HG02623 (cell line): Measurements from ENCODE around the gene PGAP6.
"Not testable (repeated sequence)": the region's sequence is repeated elsewhere in the genome, so short reads cannot be mapped to it uniquely, and the experiment has no call there.

Source experiments
- ATAC-seq: cut with Tn5 transposase; IDR thresholded peaks from one replicate; pipeline ENCODE4 v1.9.1; 2021; ENCODE audit warnings: moderate library complexity; ENCODE audit not compliant: unreplicated experiment

Gene PGAP6, protein sequence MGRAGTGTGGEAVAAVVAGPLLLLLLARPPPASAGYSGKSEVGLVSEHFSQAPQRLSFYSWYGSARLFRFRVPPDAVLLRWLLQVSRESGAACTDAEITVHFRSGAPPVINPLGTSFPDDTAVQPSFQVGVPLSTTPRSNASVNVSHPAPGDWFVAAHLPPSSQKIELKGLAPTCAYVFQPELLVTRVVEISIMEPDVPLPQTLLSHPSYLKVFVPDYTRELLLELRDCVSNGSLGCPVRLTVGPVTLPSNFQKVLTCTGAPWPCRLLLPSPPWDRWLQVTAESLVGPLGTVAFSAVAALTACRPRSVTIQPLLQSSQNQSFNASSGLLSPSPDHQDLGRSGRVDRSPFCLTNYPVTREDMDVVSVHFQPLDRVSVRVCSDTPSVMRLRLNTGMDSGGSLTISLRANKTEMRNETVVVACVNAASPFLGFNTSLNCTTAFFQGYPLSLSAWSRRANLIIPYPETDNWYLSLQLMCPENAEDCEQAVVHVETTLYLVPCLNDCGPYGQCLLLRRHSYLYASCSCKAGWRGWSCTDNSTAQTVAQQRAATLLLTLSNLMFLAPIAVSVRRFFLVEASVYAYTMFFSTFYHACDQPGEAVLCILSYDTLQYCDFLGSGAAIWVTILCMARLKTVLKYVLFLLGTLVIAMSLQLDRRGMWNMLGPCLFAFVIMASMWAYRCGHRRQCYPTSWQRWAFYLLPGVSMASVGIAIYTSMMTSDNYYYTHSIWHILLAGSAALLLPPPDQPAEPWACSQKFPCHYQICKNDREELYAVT

GRCh38 chr16:381789-382717 is at the start of gene PGAP6:
Gene PGAP6, minus strand, starts transcription at chr16:381978. Its CDS starts 157 bp downstream, at chr16:381821.
- peak; percentile 53 for ATAC-seq

DNA sequence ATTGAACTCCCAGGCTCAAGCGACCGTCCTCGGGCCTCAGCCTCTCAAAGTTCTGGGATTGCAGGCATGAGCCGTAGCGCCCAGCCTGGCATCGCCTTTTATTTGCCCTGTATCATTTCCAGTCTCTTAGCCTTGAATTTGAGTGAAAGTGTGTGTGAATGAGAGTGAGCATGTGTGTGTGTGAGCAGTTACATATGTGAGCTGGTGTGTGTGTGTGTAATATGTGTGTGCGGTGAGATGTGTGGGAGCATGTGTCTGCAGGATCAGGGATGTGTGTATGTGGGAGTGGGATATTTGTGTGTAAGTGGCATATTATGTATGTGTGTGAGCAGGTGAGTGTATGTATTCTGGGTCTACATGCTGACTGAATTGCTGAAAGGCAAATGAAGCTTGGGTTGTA is 49.1 kb upstream of the PGAP6 start:
- ATAC-seq: no peak

DNA sequence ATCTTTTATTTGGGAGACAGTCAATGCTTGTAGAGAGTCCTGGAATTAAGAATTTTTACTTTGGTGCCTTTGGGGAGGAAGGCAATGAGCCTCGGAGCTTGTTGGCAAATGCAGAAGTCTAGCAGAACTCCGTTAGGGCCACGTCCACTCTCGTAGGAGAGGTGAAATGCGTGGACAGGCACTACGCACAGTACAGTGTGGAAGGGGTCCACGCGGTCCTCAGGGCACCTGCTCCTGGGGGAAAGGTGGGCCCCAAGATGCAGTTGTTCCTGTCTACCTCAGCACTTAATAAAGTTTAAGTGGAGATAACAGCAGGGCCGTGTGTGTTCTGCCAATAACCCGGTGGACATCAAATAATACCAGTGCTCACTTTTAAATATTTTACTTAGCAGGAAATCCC is 45.5 kb upstream of the PGAP6 start:
- ATAC-seq: no peak

DNA sequence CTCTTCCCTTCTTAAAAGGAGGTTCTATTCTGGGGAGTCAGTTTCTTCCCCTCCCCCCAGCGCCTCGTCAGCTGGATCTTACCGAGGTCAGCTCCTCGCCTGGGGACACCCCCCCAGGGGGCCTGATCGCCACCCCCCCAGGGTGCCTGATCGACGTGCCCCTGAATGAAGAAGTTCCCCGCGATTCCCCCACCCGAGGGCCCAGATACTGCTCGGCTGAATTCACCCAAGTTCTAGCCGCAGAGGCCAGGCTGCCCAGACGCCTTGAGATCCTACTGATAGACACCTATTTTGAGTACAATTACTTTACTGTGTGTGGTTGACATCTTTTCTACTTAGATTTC is 45.1 kb upstream of the PGAP6 start:
- ATAC-seq: no peak

DNA sequence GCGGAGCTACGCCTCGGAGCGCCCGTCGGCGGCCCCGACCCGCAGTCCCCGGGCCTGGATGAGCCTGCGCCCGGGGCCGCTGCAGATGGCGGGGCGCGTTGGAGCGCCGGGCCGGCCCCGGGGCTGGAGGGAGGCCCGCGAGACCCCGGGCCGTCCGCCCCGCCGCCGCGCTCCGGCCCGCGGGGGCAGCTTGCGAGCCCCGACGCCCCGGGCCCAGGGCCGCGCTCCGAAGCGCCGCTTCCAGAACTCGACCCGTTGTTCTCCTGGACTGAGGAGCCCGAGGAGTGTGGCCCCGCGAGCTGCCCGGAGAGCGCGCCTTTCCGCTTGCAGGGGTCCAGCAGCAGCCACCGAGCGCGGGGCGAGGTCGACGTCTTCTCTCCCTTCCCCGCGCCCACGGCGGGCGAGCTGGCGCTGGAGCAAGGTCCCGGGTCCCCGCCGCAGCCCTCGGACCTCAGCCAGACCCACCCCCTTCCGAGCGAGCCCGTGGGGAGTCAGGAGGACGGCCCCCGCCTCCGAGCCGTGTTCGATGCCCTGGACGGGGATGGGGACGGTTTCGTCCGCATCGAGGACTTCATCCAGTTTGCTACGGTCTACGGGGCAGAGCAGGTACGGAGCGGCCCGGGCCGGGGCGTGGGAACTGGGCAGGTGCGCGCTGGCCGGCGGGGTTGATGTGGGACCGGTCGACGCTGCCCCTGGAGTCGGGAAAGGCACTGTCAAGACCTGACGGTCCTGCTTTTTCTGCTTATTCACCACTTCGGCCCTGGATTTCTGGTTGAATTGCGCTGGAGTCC is 44.5 kb upstream of the PGAP6 start:
- ATAC-seq: peak; percentile 10

DNA sequence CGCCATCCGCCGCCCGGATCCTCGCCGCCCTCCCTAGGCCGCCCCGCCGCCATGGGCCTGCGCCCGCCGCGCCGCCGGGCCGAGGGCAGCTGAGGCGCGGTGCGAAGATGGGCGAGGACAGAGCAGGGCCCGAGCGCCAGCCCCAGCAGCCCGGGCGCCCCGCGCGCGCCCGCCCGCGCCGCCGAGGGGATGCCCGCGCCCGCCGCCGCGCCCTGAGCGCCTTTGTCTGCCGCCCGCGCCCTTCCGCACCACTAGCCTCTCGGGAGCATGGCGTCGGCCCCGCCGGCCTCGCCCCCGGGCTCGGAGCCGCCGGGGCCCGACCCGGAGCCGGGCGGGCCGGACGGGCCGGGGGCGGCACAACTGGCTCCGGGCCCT is 43.9 kb upstream of the PGAP6 start:
- ATAC-seq: peak; percentile 39

DNA sequence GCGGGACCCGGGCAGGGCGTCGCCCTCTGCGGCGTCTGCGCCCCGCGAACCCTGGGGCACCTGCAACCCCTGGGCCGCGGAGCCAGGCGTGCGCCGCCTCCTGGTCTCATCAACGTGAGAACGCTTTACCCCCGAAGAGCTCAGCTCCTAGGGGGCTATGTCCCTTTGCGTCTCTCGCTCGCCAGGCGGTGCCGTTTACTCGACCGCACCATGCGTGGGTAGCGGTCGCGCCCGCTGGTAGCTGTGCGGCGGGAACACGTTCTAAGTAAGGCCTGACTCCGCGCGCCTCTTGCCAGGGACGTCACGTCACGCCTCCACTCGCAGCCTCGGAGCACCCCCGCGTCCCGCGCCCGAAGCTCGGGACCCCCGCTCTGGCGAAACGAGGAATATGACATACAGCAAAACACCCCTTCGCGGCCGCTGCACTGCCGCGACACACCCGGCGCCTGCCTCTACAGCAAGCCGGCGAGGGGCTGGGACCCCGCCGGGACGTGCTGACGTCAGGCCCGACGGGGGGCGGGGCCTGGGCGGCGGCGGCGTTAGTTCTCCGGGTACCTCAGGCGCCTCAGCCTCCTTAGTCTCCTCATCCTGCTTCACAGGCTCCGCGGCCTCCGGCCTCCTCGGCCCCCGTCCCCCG is 43.4 kb upstream of the PGAP6 start, which contains the start of gene RAB11FIP3:
TSS of gene RAB11FIP3 (plus strand) at position 568 of the 637 bp plus-strand sequence. CDS start 358 bp downstream, outside the sequence.
- ATAC-seq: peak; percentile 83

- no peak for ATAC-seq
Measured at GRCh38 chr16:424623-425081, 42.9 kb upstream of the PGAP6 start.

- ATAC-seq: no peak
Measured at GRCh38 chr16:424033-424622, 42.4 kb upstream of the PGAP6 start.

- not testable (repeated sequence) for ATAC-seq
Measured at GRCh38 chr16:422179-422578, 40.4 kb upstream of the PGAP6 start.

- not testable (repeated sequence) for ATAC-seq
Measured at GRCh38 chr16:415170-415498, 33.4 kb upstream of the PGAP6 start.

GRCh38 chr16:414395-415169 is 32.8 kb upstream of the PGAP6 start:
- ATAC-seq: no peak

GRCh38 chr16:411576-412265 is 29.9 kb upstream of the PGAP6 start:
- no peak for ATAC-seq

DNA sequence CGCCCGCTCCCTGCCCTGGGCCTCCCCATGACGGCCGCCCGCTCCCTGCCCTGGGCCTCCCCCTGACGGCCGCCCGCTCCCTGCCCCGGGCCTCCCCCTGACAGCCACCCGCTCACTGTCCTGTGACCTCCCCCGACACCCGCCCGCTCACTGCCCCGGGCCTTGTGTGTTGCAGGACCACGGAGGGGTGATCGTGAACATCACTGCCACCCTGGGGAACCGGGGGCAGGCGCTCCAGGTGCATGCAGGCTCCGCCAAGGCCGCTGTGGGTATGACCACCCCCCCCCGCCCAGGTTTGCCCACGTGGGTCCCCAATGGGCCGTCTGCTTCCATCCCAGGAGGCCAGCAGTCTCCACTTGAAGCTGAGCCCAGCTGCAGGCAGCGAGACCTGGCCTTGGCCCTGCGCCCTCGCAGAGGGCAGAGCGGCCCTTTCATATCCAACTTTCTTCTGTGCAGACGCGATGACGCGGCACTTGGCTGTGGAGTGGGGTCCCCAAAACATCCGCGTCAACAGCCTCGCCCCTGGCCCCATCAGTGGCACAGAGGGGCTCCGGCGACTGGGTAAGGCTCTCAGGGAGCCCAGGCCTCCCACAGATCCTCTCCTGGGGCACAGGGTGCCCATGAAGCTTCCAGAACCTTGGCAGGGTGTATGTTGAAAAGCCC is 28.9 kb upstream of the PGAP6 start:
- no peak for ATAC-seq

- ATAC-seq: no peak
Measured at GRCh38 chr16:407253-407652, 25.5 kb upstream of the PGAP6 start.

- no peak for ATAC-seq
Measured at GRCh38 chr16:405548-406506, 24.0 kb upstream of the PGAP6 start.
